Stimulated activated CD4-positive, alpha-beta T cell treated with anti-CD3 and anti-CD28 coated beads, Interleukin-2, amount 100 ng/mL, for 24 hours (primary cell): ENCODE data around the gene ANKRD52.

Experiments used
- DNase-seq, 2 donors: peaks; one replicate each; pipeline ENCODE4 v3.0.0-alpha.2; 2020

Gene ANKRD52

DNA sequence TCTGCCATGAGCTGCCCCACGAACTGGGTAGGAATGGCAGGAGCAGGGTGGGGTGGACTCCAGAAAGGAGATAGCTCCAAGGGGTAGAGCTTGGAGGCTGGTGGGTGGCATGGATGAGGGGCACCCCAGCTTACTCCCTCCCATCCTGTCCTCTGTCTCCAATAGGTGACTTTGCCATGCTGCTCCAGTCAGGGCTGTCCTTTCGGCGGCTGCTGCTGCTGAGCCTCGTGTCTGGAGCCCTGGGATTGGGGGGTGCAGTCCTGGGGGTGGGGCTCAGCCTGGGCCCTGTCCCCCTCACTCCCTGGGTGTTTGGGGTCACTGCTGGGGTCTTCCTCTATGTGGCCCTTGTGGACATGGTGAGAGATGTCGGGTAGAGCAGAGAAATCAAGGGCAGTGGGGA lies 21.2 kb downstream of the ANKRD52 start:
- DNase-seq: no peak

DNA sequence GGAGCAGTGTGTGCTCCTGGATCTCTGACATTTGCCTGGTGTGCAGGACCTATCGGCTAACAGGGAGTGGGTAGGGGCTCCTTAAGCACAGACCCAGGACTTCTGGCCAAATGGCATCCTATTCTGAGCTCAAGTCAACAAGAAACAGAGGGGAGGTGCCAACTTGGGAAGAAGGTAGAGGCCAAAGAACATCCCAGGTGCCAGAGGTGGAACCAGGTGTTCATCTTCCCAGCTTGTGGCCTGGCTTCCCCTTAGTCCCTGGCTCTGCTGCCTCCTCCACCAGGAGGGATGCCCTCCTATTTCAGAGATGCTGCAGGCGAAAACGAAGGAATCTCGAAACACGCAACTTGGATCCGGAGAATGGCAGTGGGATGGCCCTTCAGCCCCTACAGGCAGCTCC lies 22.1 kb downstream of the ANKRD52 start:
- DNase-seq: no peak

DNA sequence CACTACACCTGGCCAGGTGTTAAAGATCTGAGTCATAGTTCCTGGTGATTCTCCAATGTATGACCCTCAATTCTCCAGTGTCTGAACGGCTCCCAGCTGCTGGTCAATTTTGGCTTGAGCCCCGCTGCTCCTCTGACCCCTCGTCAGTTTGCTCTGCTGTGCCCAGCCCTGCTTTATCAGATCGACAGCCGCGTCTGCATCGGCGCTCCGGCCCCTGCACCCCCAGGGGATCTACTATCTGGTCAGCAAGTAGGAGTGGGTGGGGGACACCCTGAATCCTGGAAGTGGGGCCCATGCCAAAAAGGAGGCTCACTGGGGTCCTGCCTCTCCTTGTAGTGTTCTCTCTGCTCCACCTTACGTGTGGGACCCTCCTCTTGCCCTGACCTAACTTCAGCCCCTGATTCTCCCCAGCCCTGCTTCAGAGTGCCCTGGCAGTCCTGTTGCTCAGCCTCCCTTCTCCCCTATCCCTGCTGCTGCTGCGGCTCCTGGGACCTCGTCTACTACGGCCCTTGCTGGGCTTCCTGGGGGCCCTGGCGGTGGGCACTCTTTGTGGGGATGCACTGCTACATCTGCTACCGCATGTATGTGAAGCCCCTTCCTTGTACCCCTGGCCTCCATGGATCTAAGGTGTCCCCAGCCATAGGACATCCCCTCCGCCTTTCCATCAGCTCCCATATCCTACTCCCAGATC lies 23.3 kb downstream of the ANKRD52 start:
- no peak for DNase-seq

DNA sequence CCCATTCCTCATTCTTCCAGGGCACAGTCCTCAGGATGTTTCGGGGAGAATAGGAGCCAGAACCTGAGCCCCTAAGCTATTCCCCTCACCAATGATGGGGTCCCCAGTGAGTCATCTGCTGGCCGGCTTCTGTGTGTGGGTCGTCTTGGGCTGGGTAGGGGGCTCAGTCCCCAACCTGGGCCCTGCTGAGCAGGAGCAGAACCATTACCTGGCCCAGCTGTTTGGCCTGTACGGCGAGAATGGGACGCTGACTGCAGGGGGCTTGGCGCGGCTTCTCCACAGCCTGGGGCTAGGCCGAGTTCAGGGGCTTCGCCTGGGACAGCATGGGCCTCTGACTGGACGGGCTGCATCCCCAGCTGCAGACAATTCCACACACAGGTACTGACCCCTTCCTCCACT lies 27.0 kb downstream of the ANKRD52 start:
- no peak for DNase-seq

DNA sequence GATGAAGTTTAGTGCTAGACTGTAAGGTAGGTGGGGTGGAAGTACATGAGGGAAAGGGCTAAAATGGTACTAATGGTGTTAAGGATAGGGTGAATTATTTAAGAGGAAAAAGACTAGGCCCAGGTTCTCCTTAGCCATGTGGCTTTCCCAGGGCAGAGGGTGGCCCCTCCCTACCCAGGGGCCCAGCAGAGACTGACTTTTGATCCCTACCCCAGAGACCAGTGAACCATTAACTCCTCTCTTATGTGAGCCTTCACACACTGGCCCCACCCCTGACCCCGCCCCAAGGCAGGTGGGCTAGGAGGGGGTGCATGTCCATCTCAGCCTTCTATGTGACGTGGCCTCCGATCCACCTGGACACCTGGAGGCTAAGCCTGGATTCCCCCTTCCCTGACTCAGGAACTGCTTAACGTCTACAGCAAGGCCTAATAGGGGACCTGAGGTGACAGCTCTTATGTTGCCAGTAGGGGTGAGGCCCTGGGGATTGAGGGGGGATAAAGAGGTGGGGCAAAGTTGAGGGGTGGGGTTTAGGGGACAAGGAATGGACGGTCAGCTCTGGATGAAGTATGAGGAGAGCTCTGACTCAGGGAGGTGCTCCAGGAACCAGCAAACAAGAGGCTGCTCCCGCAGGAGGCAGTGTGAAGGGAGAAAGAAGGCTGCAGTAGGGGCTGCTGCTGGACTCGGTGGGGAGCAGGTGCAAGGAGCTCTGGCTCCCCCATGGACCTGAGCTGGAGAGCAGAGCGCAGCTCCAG lies 27.6 kb downstream of the ANKRD52 start:
- DNase-seq: no peak

DNA sequence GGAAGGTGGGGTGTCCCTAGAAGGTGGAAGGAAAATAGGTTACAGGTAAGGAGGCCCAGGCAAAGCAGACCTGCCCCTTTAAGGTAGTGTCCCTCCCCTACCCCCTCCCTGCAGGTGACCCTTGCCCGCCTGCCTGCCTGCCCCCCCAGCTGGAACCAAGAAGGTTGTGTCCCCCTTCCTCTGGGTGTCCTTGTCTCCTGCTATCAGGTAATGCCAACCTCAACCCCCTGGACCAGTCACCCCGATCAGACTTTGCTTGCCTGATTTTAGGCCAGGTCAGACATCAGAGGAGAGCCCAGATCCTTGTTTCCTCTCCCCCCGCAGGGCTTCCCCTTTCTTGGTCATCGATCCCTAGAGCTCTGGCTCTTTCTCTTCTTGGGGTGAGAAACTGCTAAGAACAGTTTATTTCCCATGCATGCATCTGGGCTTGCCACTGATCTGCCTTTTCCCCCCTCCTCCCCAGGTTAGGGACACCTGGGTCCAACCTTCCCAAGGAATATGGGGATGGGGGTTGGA lies 28.2 kb downstream of the ANKRD52 start, which contains the start of gene SLC39A5:
SLC39A5 (plus strand) TSS at position 136 of the 516 bp plus-strand sequence. CDS start 1,224 bp downstream, outside the sequence.
- no peak for DNase-seq

DNA sequence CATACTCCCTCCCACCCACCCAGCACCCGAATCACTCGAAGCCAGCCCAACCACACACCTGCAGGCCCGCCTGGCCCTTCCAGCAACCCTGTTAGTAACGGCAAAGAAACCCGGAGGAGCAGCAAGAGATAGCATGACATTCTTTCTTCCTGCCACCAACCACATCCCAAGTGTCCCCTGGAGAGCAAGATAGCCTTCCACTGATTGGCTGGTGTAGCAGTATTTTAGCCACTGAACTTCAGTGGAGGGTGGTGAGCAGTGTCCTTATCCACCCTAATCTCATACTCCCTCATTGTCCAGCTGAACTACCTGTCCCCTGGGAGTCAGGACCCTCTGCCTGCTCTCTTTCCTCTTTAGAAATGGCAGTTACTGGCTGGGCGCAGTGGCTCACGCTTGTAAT lies 29.1 kb downstream of the ANKRD52 start:
- DNase-seq: no peak

DNA sequence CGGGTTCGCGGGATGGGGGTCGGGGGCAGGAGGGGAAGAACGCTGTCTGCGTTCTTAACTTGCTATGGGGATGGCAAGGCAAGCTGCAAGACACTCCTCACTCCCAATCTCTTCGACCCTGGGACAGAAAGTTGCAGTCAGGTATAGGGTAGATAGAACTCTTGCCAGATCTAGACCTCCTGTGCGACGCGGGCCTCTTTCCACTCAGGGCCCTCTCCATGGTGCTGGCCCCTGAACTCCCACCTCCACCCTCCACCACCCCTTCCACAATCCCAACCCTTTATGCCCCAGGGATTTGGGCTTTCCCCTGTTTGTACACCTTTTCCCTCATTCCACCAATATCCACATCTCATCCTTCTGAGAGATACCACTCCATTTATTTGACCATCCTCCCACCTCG lies 33.2 kb downstream of the ANKRD52 start:
- DNase-seq: no peak

DNA sequence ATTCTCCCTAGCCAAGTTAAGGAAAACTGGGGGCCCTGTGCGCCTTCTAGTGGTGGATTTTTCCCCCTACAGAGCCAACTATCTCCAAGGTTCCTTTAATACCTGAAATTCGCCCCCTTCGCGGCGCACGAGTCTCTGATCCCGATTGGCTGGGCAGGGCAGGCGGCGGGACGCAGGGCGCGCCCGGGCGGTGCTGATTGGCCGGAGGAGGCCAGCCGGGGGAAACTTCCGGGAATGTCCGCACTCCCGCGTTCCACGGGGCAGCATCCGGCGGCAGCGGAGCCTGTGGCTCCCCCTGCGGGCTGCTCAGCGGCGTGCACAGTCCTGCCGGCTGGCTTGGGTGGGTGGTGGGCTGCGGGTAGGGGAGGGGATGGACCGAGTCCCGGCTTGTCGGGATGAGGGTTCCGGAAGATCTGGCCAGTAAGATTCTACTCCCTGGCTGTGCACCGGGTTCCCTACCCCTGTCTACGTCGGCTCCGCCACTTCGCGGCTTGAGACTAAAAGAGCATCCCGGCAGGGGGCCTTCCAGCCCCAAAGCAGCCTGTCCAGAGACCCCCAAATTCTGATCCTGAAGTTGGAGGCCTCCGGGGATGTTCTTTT lies 34.0 kb downstream of the ANKRD52 start, which contains the start of gene NABP2:
NABP2 (plus strand) TSS at position 241 of the 600 bp plus-strand sequence. CDS start 515 bp downstream, outside the sequence.
- peak; percentile 96 to 97 for DNase-seq

DNA sequence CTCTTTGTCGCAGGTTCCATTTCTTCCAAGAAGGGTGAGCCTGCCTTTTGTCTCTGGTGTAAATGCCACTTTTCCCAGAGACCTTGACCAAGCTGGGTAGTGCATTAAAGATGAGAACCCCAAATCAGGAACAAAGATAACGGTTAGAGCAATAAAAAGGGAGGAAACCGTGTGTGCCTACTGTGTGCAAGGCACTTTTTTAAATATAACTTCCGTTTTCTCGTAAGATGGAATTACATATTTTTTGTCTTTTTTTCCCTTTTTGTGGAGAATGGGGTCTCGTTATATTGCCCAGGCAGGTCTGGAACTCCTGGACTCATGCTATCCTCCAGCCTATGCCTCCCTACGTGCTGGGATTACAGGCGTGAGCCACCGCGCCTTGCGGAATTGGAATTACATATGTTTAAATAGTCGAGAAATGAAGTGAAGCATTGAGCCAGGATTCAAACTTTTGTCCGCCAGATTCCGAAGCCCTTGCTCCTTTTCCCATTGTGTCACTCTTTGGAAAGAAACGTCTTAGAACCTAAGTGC lies 34.5 kb downstream of the ANKRD52 start:
- no peak for DNase-seq

DNA sequence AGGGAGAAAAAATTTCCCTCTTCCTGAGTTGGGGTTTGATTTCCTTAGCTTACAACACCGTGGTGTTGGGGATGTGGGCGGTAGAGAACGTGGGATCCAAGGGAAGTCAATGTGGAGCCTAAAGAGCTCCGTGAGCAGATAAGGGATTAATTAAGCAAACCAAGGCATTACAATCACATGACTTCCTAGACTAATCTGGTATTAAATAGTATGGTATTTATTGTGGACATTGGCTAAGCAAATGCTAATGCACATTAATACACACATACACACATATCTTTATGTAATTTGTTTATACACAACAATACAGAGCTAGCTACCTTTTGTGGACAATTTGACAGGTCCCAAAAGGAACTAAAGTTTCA lies 35.7 kb downstream of the ANKRD52 start:
- DNase-seq: no peak

DNA sequence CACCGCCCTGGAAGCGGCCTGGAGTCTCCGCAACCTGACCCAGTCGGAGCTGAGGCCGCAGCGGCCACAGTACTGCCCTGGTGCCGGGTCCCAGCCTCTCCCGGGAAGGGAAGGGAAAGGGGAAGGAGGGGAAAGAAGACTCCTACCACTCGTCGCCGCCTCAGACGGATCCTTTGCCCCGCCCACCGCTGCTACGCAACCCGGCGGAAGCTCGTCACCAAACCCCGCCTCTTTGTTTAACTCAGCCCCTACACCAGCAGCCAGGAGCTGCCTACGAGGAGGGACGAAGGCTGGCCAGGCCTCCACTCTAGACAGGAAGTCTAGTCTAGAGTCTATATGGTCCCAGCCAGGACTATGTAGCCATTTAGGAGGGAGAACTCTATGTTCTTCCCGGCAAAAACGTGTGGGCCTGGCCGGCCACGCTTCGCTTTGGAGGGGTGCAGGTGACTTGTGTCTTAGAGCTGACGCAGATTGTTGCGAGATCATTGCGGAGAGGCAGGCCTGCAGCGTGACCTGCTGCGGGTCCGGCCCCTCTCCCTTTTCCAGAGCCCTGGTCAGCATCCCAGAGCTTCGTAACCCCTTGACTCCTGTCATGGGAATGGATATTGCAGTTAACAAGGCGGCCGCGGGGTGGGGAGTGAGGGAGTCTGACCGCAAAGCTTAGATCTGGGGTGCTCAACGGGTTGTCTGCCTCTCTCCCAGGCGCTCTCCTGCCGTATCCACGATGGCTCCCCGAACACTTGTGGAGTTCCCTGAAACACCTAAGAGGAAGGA lies 36.2 kb downstream of the ANKRD52 start, which contains the start of gene RNF41:
RNF41 (minus strand) TSS at position 166 of the 774 bp plus-strand sequence. CDS start 7,875 bp downstream, outside the sequence.
- DNase-seq: peak; percentile 91 to 94

DNA sequence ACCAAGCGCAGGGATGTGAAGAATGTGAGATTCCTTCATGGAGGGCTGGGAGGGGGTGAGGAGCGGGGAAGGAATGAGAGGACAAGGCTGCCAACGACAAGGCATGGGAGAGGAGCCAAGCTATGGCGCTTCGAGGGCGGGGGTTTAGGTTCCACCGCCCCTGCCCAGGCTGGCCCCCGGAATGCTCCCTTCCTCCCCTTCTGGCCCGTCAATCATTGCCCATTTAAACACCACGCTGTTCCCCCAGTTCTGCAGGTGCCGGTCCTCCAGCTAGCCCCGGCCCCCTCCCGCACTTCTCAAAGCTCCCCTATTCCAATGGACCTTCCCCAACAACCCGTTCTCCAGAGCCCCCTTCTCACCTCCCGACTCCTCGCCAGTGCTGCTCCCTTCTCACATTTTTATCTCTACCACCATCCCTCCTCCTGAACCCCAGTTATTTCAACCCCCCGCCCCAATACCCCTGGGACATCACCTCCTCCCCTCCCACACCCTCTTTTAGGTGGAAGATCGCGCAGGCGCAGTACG lies 36.9 kb downstream of the ANKRD52 start:
- no peak for DNase-seq

DNA sequence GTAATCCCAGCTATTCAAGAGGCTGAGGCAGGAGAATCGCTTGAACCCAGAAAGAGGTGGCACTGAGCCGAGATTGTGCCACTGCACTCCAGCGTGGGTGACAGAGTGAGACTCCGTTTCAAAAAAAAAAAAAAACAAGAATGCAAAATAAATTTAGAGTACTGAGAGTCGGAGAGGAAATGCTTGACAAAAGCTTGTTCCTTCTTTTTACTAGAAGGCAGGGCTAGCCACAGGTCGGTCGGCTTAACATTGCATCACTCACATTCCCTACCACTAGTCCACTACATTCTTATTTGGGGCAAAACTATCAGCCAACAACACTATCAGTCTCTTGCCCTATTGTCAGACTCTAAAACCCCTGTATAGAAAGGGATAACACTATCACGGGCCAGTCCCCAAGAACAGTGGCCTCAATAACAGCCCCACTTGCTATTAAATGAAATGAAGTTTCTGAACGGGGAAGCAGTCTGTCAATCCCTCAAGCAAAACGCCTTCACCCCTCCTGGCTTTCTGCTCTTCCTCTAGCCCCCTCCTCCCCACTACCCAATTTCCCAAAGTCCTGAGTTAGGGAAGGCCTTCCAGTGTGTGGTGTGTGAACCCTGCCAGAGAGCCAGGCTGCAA lies 37.5 kb downstream of the ANKRD52 start:
- DNase-seq: no peak

DNA sequence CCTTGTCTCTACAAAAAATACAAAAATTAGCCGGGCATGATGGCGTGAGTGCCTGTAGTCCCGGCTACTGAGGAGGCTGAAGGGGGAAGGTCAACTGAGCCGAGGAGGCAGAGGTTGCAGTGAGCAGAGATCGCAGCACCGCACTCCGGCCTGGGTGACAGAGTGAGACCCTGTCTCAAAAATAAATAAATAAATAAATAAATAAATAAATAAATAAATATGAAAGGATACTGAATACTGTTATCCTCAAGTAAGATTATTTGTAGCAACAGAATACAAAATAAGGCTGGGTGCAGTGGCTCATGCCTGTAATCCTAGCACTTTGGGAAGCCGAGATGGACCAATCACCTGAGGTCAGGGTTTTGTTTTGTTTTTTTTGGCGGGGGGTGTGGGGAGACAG lies 38.3 kb downstream of the ANKRD52 start:
- no peak for DNase-seq

DNA sequence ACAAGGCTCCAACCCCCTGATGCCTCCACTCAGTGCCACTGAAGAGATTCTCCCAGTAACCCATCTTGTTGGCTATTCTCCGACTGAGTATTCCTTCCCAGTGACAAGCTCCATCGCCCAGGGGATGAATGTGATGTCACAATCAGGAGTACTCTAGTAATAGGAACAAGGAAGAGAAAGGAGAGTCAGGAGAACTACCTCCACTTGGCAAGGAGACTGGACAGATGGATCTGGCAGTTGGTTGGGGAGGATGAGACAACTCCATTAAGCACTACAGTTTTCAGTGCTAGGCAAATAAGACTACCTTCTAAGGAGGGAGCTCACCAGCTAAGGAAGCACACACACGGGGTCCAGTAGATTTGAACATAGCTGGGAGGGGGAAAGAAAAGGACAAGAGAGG lies 41.7 kb downstream of the ANKRD52 start:
- DNase-seq: no peak

DNA sequence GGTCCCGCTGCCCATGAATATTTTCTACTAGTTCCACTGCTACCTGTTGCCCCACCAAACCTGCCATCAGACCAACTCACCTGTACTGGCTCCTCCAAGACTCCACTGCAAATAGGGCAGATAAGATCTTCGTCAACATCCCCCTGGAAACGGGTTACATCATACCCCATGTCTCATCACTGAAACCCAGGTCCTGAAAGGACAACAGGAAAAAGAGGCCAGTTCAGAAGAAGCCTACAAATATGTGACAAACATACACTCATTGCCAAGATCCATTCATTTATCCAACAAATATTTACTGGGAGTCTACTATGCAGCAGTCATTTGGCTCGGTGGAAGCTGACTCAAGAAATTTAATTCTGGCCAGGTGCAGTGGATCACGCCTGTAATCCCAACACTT lies 44.3 kb downstream of the ANKRD52 start:
- DNase-seq: no peak

DNA sequence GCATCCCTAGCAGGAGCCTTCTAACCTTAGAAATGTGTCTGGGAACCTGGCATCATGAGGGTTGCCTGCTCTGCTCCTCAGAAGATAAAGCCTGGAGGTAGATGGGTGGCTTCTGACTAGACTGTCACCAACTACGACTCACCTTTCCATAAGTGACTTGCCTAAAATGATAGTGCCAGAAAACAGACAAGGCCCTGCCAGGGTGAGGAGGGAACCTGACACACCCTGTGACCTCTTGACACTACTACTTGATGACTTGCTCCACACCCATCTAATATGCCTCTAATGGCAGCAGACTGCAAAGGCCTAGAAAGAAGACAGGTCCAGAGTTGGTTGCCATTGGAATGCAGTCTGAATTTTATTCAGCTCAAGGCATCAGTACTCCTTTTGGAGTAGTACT lies 45.8 kb downstream of the ANKRD52 start:
- DNase-seq: no peak

DNA sequence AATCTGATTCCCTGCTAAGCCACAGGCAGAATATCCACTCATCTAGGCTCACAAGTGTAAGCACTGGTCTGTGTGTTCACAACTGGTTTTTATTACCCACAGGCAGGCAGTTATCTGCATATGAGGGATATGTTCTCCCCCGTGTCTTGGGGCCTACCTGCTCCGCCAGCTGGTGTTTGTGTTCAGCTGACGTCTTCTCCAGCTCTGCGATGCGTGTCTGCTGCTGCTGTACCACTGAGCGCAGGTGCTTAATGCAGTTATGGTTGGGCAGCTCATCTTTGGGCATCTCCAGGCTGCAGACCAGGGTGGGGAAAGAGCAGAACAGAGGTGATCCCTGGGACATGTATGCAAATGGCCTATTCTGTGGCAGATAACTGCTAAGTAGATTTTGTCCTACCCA lies 50.2 kb downstream of the ANKRD52 start:
- no peak for DNase-seq

DNA sequence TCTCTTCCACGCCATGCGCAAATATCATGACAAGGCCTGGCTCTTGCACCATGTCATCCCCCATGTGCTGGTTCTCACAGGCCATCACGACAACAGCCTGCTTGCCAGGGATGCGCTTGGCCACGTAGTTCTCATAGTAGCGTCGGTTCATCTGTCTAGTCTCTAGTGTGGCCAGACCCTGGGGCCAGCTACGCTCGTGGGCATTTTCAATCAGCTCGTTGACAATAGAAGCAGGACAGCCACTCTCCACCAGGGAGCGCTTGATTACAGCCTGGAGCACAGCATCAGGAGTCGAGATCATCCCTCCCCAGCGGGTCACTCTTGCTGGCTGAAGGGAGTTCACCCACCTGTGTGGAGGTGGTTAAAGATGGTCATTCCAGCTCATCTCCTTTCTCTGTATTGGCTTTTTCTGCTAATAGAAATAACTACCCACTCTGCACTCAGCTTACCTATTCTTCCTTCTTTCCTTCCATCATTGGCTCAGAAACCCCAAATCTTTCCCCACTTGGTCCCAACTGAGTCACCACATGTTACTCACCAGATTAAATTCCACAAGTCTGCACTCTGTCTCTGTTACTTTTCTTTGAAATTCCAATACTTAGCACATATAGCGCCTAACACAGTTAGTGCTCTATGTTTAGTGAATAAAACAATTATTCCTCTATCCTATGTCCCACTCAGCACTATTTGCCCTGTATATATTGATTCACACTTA lies 51.6 kb downstream of the ANKRD52 start:
- peak in 1 of 2 donors; percentile 49 for DNase-seq

DNA sequence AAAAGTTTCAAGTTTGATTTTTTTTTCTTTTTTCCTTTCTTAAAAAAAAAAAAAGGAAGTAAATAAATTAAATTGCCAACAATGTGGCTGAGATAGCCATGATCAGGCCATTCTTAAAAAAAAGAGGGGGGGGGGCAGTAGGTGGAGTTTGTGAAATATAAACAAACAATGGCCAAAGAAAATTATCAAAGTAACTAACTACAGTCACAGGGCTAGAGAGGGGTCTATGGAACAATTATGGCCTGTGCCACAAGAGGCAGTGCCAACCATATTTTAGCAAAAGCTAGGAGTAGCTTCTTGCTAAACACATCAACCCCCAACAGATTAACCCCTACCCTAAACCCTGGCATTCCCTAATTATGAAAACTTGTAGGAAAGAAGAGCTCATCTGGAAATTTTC lies 52.7 kb downstream of the ANKRD52 start:
- DNase-seq: no peak
